ENCODE data around the gene ZC3H13.

- TF ChIP-seq EZH2 (IDR thresholded peaks at IDR 0.05; ENCODE audit: insufficient read depth, poor library complexity, severe bottlenecking) (no peak), EZH2phosphoT487 (IDR thresholded peaks at IDR 0.05; ENCODE audit: insufficient read depth, low read depth) (no peak)
Measured at GRCh38 chr13:45921162-45921736, 131.3 kb downstream of the ZC3H13 start.

All from GM23248 (cell line).